ENCODE data around the gene CDC14A. TPM values are rescaled to one million over a fixed set of nuclear protein-coding genes. Genes with fewer than 3 reads are reported as not detected.

The CDC14A gene
- total RNA-seq, 6 experiments from 2014 or later, result 2.4 to 5.1 (median 3.0) TPM

- no peak overlapping the region for H3K4me3 Mint-ChIP-seq
- no peak overlapping the region for H3K27ac Mint-ChIP-seq
- H3K4me1 Mint-ChIP-seq (ENCODE audit: low read depth), result peaks cover 6% of the 10 kb centered on the region; the same call in 1 of the 2 replicates
- TF ChIP-seq CTCF (IDR thresholded peaks at IDR 0.05), result no peak
- DNase-seq, result no peak
- H3K9me3 Mint-ChIP-seq, result no peaks in the 10 kb centered on the region
- H3K27me3 Mint-ChIP-seq (ENCODE audit: insufficient read depth), result no peaks in the 10 kb centered on the region; the same call in 1 of the 2 replicates
- H3K36me3 Mint-ChIP-seq (ENCODE audit: low read depth), result no peaks in the 10 kb centered on the region
These were observed 82.5 kb downstream of the CDC14A start for GRCh38 chr1:100434831-100435230.

- TF ChIP-seq CTCF (IDR thresholded peaks at IDR 0.05), result no peak
- DNase-seq, result no peak
- H3K36me3 Mint-ChIP-seq (ENCODE audit: low read depth), result no peaks in the 10 kb centered on the region
- no peaks in the 10 kb centered on the region for H3K9me3 Mint-ChIP-seq
- no peak overlapping the region for H3K27ac Mint-ChIP-seq
- H3K27me3 Mint-ChIP-seq (ENCODE audit: insufficient read depth), result no peaks in the 10 kb centered on the region; the same call in 1 of the 2 replicates
- no peak overlapping the region for H3K4me3 Mint-ChIP-seq
- H3K4me1 Mint-ChIP-seq (ENCODE audit: low read depth), result peaks cover under 1% of the 10 kb centered on the region
These were observed 86.1 kb downstream of the CDC14A start for GRCh38 chr1:100438375-100438774.

GRCh38 chr1:100438789-100439188 lies 86.5 kb downstream of the CDC14A start:
- Mint-ChIP-seq H3K4me3 (no peak overlapping the region), H3K4me1 (ENCODE audit: low read depth) (peaks cover 5% of the 10 kb centered on the region), H3K27ac (no peak overlapping the region), H3K9me3 (no peaks in the 10 kb centered on the region), H3K27me3 (ENCODE audit: insufficient read depth) (no peaks in the 10 kb centered on the region; the same call in 1 of the 2 replicates), H3K36me3 (ENCODE audit: low read depth) (no peaks in the 10 kb centered on the region)
- TF ChIP-seq CTCF (IDR thresholded peaks at IDR 0.05), result no peak
- no peak for DNase-seq

GRCh38 chr1:100440075-100440809 lies 87.9 kb downstream of the CDC14A start:
- Mint-ChIP-seq H3K9me3 (no peaks in the 10 kb centered on the region), H3K4me1 (ENCODE audit: low read depth) (peaks cover 14% of the 10 kb centered on the region), H3K27me3 (ENCODE audit: insufficient read depth) (no peaks in the 10 kb centered on the region), H3K36me3 (ENCODE audit: low read depth) (no peaks in the 10 kb centered on the region), H3K4me3 (no peak overlapping the region), H3K27ac (no peak overlapping the region)
- no peak for TF ChIP-seq CTCF (IDR thresholded peaks at IDR 0.05)
- DNase-seq, result no peak

GRCh38 chr1:100441146-100441545 lies 88.8 kb downstream of the CDC14A start:
- peaks cover 14% of the 10 kb centered on the region for H3K4me1 Mint-ChIP-seq (ENCODE audit: low read depth)
- H3K9me3 Mint-ChIP-seq, result no peaks in the 10 kb centered on the region
- no peak for TF ChIP-seq CTCF (IDR thresholded peaks at IDR 0.05)
- H3K27ac Mint-ChIP-seq, result no peak overlapping the region
- DNase-seq, result no peak
- H3K4me3 Mint-ChIP-seq, result no peak overlapping the region
- H3K27me3 Mint-ChIP-seq (ENCODE audit: insufficient read depth), result no peaks in the 10 kb centered on the region
- H3K36me3 Mint-ChIP-seq (ENCODE audit: low read depth), result no peaks in the 10 kb centered on the region
